ENCODE measurements around the gene KIRREL2. TPM values are rescaled to one million over a fixed set of nuclear protein-coding genes. Genes with fewer than 3 reads are reported as not detected.

KIRREL2 gene
- total and polyA plus RNA-seq, 4 donors: 1.1 to 3.5 (median 2.4) TPM

GRCh38 chr19:35843676-35844481 lies 12.8 kb upstream of the KIRREL2 start:
- Histone ChIP-seq H3K9me3 (ENCODE audit: control insufficient read depth, insufficient read depth, low read length) (peaks cover under 1% of the 10 kb centered on the region), H3K36me3 (ENCODE audit: control insufficient read depth, insufficient read depth, low read length) (no peaks in the 10 kb centered on the region), H3K27ac (ENCODE audit: low read depth, low read length) (no peak overlapping the region), H3K4me3 (ENCODE audit: low read depth, low read length) (no peak overlapping the region), H3K27me3 (ENCODE audit: control insufficient read depth, insufficient read depth, low read length) (peaks cover 43% of the 10 kb centered on the region), H3K4me1 (ENCODE audit: control insufficient read depth, insufficient read depth, low read length) (peaks cover 21% of the 10 kb centered on the region)
- WGBS (ENCODE audit: insufficient coverage): 7% methylated on average over 39 of the region's 42 CpGs
- peak in 1 of 6 donors; percentile 14 for DNase-seq (ENCODE audit: low read depth in 4 of 6, low spot score in 6 of 6)

- H3K4me1 ChIP-seq (ENCODE audit: control insufficient read depth, insufficient read depth, low read length): peaks cover 21% of the 10 kb centered on the region
- 66% methylated on average over 15 of the region's 16 CpGs for WGBS (ENCODE audit: insufficient coverage)
- no peaks in the 10 kb centered on the region for H3K36me3 ChIP-seq (ENCODE audit: control insufficient read depth, insufficient read depth, low read length)
- H3K4me3 ChIP-seq (ENCODE audit: low read depth, low read length): no peak overlapping the region
- DNase-seq (ENCODE audit: low read depth in 4 of 6, low spot score in 6 of 6): no peak
- H3K27ac ChIP-seq (ENCODE audit: low read depth, low read length): no peak overlapping the region
- peaks cover 43% of the 10 kb centered on the region for H3K27me3 ChIP-seq (ENCODE audit: control insufficient read depth, insufficient read depth, low read length)
- no peaks in the 10 kb centered on the region for H3K9me3 ChIP-seq (ENCODE audit: control insufficient read depth, insufficient read depth, low read length)
These were observed 12.1 kb upstream of the KIRREL2 start for GRCh38 chr19:35844482-35845214.

GRCh38 chr19:35845215-35846037 lies 11.3 kb upstream of the KIRREL2 start:
- H3K4me3 ChIP-seq (ENCODE audit: low read depth, low read length): no peak overlapping the region
- WGBS (ENCODE audit: insufficient coverage): 1% methylated on average over 59 of the region's 63 CpGs
- peak in 1 of 6 donors; percentile 11 for DNase-seq (ENCODE audit: low read depth in 4 of 6, low spot score in 6 of 6)
- H3K9me3 ChIP-seq (ENCODE audit: control insufficient read depth, insufficient read depth, low read length): no peaks in the 10 kb centered on the region
- H3K27ac ChIP-seq (ENCODE audit: low read depth, low read length): no peak overlapping the region
- H3K27me3 ChIP-seq (ENCODE audit: control insufficient read depth, insufficient read depth, low read length): peaks cover 43% of the 10 kb centered on the region
- H3K36me3 ChIP-seq (ENCODE audit: control insufficient read depth, insufficient read depth, low read length): no peaks in the 10 kb centered on the region
- H3K4me1 ChIP-seq (ENCODE audit: control insufficient read depth, insufficient read depth, low read length): peaks cover 21% of the 10 kb centered on the region

GRCh38 chr19:35846038-35846668 lies 10.6 kb upstream of the KIRREL2 start:
- H3K36me3 ChIP-seq (ENCODE audit: control insufficient read depth, insufficient read depth, low read length): no peaks in the 10 kb centered on the region
- H3K9me3 ChIP-seq (ENCODE audit: control insufficient read depth, insufficient read depth, low read length): no peaks in the 10 kb centered on the region
- 3% methylated on average over 23 of the region's 26 CpGs for WGBS (ENCODE audit: insufficient coverage)
- peaks cover 43% of the 10 kb centered on the region for H3K27me3 ChIP-seq (ENCODE audit: control insufficient read depth, insufficient read depth, low read length)
- no peak overlapping the region for H3K4me3 ChIP-seq (ENCODE audit: low read depth, low read length)
- H3K4me1 ChIP-seq (ENCODE audit: control insufficient read depth, insufficient read depth, low read length): peaks cover 21% of the 10 kb centered on the region
- DNase-seq (ENCODE audit: low read depth in 4 of 6, low spot score in 6 of 6): peak in 1 of 6 donors; percentile 45
- no peak overlapping the region for H3K27ac ChIP-seq (ENCODE audit: low read depth, low read length)

GRCh38 chr19:35847911-35848310 lies 8.8 kb upstream of the KIRREL2 start:
- Histone ChIP-seq H3K27me3 (ENCODE audit: control insufficient read depth, insufficient read depth, low read length) (peaks cover 40% of the 10 kb centered on the region), H3K4me1 (ENCODE audit: control insufficient read depth, insufficient read depth, low read length) (peaks cover 21% of the 10 kb centered on the region), H3K36me3 (ENCODE audit: control insufficient read depth, insufficient read depth, low read length) (no peaks in the 10 kb centered on the region), H3K9me3 (ENCODE audit: control insufficient read depth, insufficient read depth, low read length) (no peaks in the 10 kb centered on the region), H3K27ac (ENCODE audit: low read depth, low read length) (no peak overlapping the region), H3K4me3 (ENCODE audit: low read depth, low read length) (no peak overlapping the region)
- no peak for DNase-seq (ENCODE audit: low read depth in 4 of 6, low spot score in 6 of 6)
- WGBS (ENCODE audit: insufficient coverage): 88% methylated on average over 7 of the region's 8 CpGs

- peaks cover 35% of the 10 kb centered on the region for H3K27me3 ChIP-seq (ENCODE audit: control insufficient read depth, insufficient read depth, low read length)
These were observed 8.2 kb upstream of the KIRREL2 start for GRCh38 chr19:35848486-35848885.

GRCh38 chr19:35848919-35849505 lies 7.7 kb upstream of the KIRREL2 start:
- Histone ChIP-seq H3K27me3 (ENCODE audit: control insufficient read depth, insufficient read depth, low read length) (peaks cover 30% of the 10 kb centered on the region), H3K27ac (ENCODE audit: low read depth, low read length) (no peak overlapping the region), H3K4me3 (ENCODE audit: low read depth, low read length) (no peak overlapping the region), H3K9me3 (ENCODE audit: control insufficient read depth, insufficient read depth, low read length) (no peaks in the 10 kb centered on the region), H3K4me1 (ENCODE audit: control insufficient read depth, insufficient read depth, low read length) (peaks cover 17% of the 10 kb centered on the region), H3K36me3 (ENCODE audit: control insufficient read depth, insufficient read depth, low read length) (no peaks in the 10 kb centered on the region)
- DNase-seq (ENCODE audit: low read depth in 4 of 6, low spot score in 6 of 6): no peak
- 85% methylated on average over 18 of the region's 18 CpGs for WGBS (ENCODE audit: insufficient coverage)

More at GRCh38 chr19:35848486-35848885, 8.2 kb upstream of the KIRREL2 start:
- WGBS (ENCODE audit: insufficient coverage): 83% methylated on average over 8 of the region's 8 CpGs
- Histone ChIP-seq H3K4me1 (ENCODE audit: control insufficient read depth, insufficient read depth, low read length) (peaks cover 21% of the 10 kb centered on the region), H3K9me3 (ENCODE audit: control insufficient read depth, insufficient read depth, low read length) (no peaks in the 10 kb centered on the region), H3K36me3 (ENCODE audit: control insufficient read depth, insufficient read depth, low read length) (no peaks in the 10 kb centered on the region), H3K27ac (ENCODE audit: low read depth, low read length) (no peak overlapping the region), H3K4me3 (ENCODE audit: low read depth, low read length) (no peak overlapping the region)
- DNase-seq (ENCODE audit: low read depth in 4 of 6, low spot score in 6 of 6): no peak

GRCh38 chr19:35851213-35852028 lies 5.3 kb upstream of the KIRREL2 start:
- no peak overlapping the region for H3K4me3 ChIP-seq (ENCODE audit: low read depth, low read length)
- peaks cover 13% of the 10 kb centered on the region for H3K27me3 ChIP-seq (ENCODE audit: control insufficient read depth, insufficient read depth, low read length)
- no peaks in the 10 kb centered on the region for H3K9me3 ChIP-seq (ENCODE audit: control insufficient read depth, insufficient read depth, low read length)
- 50% methylated on average over 27 of the region's 32 CpGs for WGBS (ENCODE audit: insufficient coverage)
- DNase-seq (ENCODE audit: low read depth in 4 of 6, low spot score in 6 of 6): peak in 1 of 6 donors; percentile 16
- no peaks in the 10 kb centered on the region for H3K36me3 ChIP-seq (ENCODE audit: control insufficient read depth, insufficient read depth, low read length)
- H3K4me1 ChIP-seq (ENCODE audit: control insufficient read depth, insufficient read depth, low read length): peaks cover 16% of the 10 kb centered on the region
- H3K27ac ChIP-seq (ENCODE audit: low read depth, low read length): no peak overlapping the region
